Erythroblast (primary cell): ENCODE measurements around the gene AIG1.

Experiments
- GATA1 ChIP-seq: IDR thresholded peaks from 2 replicates; pipeline ENCODE4 v1.6.1; 2011; ENCODE audit warnings: low read depth, mild to moderate bottlenecking, control low read depth, low read length, moderate library complexity
- POLR2A ChIP-seq: IDR thresholded peaks from 2 replicates; pipeline ENCODE4 v1.6.1; 2011; ENCODE audit warnings: mild to moderate bottlenecking, low read length

DNA sequence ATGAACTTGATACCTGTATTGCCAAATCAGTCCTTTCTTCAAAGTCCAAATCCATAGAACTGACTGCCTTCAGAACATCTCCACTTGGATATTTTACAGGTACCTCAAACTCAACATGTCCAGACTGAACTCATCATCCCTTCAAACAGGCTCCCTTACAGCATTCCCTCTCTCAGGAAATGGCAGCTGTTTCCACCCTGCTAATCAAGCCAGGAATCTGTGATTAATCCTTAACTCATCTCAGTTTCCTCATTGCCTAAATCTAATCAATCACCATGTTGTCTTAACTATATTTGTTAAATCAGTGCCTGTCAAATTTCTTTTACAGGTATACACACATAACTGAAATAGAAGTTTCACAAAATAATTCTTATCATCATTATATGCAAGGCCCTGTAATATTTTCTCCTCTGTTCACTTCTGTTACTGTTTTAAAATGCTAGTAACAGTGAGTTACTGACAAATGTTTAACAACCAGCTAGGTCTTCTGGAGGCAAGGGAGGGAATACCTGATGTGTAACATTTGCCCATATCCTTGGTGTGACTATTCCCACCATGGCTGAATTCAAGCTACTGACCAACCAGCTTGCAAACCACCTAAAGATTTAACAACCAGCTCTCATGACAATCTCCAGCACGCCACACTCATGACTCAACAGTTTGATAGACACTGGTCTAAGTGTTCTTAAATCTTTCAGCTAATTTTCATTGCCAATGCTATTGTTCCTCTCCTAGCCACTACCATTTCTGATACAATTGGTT lies 264.9 kb downstream of the AIG1 start:
- TF ChIP-seq POLR2A (no peak), GATA1 (no peak)
